M059J (cell line): ENCODE data around the gene TMEM225B. TPM values are rescaled to one million over a fixed set of nuclear protein-coding genes. Genes with fewer than 3 reads are reported as not detected.
"Not testable (repeated sequence)": the region's sequence is repeated elsewhere in the genome, so short reads cannot be mapped to it uniquely, and the experiment has no call there.

Experiments used
- DNase-seq: peaks from one replicate; pipeline ENCODE4 v3.0.0-alpha.2; 2012; ENCODE audit warnings: low read depth
- total RNA-seq: library from RNA; depleted of rRNA; stranded (reverse); fragments of >200 nt; shearing (Covaris generic); gene quantifications from 2 replicates; pipeline ENCODE4 v1.2.3, GENCODE V29; 2014

TMEM225B gene
- total RNA-seq, 1 experiment from 2014 or later: 0.62 TPM

- no peak for DNase-seq
Measured at GRCh38 chr7:99579281-99579955, 18.6 kb upstream of the TMEM225B start.

- DNase-seq: peak; percentile 49
Measured at GRCh38 chr7:99579956-99580777, 17.9 kb upstream of the TMEM225B start.

- not testable (repeated sequence) for DNase-seq
Measured at GRCh38 chr7:99580778-99581332, 17.2 kb upstream of the TMEM225B start.

DNA sequence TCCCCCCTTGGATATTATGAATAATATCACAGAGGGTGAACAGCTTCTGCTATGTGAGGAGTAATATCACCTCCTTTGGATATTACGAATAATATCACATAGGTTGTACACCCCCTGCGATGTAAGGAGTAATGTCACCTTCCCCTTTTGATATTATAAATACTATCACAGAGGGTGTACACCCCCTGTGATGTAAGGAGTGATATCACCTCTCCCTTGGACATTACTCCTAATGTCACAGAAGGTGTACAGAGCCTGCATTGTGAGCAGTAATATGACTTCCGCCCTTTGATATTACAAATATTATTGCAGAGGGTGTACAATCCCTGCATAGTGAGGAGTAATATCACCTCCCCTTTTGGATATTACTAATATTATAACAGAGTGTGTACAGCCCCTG, 9.2 kb upstream of the TMEM225B start:
- no peak for DNase-seq

- DNase-seq: no peak
Measured at GRCh38 chr7:99594948-99595745, 2.9 kb upstream of the TMEM225B start.

- no peak for DNase-seq
Measured at GRCh38 chr7:99596408-99596955, 1.6 kb upstream of the TMEM225B start.

- no peak for DNase-seq
Measured at GRCh38 chr7:99599836-99600235, 1.8 kb downstream of the TMEM225B start.

GRCh38 chr7:99601656-99602310, 3.7 kb downstream of the TMEM225B start:
- no peak for DNase-seq

GRCh38 chr7:99605527-99605926, 7.5 kb downstream of the TMEM225B start:
- DNase-seq: no peak

DNA sequence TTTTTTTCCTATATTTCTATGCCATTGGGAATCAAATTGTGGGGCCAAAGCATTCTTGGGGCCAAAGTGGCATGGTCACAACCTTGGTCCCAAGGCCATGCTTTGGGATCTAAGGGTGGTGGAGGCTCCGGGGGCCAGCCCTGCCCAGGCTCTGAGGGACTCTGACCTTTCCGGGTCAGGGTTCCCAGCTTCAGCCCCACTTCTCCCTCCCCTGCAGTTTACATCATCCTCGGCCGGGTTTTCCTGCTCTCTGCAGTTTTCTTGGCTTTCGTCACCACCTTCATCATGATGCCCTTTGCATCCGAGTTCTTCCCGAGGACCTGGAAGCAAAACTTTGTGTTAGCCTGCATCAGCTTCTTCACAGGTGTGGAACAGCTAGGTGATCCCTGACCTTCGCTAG, 8.5 kb downstream of the TMEM225B start:
- no peak for DNase-seq

DNA sequence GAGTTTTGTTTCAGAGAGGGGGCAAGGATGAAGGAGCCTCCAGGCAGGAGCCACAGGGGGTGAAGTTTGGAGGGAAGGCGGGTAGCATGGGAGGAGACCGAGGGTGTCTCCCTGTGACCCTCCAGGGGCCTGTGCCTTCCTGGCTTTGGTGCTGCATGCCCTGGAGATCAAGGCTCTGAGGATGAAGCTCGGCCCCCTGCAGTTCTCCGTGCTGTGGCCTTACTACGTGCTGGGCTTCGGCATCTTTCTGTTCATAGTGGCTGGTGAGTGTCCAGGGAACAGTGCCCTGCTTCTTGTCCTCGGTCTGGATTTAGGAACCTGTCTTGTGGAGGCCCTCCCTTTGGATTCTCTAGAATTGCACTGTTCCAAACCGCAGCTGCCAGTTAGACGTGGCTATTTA, 9.5 kb downstream of the TMEM225B start:
- DNase-seq: no peak

GRCh38 chr7:99614495-99614894, 16.4 kb downstream of the TMEM225B start:
- DNase-seq: no peak

GRCh38 chr7:99615989-99616358, 17.9 kb downstream of the TMEM225B start:
- no peak for DNase-seq

DNA sequence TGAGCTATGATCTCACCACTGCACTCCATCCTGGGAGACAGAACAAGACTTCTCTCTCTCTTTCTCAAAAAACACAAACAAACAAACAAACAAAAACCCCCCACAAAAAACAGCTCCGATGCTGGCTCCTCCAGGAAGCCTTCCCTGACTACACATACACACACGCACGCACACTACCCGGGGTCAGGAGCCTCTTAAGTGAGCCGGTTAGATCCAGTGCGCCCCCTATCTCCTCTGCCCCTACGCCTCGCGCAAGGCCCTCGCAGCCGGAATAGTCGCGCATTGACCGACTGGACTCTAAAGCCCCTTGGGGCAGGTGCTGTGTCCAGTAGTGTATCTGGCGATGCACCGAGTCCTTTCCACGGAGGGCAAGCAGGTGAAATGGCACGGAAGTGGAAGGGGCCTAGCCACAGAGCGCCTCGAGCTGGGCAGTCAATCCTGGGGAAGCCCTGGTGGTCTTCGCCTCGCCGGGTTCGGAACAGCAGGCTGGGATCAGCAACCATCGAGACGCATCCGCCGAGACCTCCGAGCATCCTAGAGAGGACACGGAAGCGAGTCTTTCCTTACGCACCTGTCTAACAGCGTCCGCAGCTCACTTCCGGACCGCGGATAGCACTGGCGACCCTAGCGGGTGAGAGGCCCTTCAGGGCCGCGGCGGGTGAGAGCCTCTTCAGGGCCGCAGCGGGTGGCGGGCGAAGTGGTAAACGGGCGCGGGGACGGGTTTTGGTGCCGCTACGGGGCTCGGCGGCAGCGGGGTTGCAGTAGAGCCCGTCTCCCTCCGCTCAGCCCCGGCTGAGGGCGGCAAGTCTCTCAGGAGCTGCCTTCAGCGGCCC, 18.5 kb downstream of the TMEM225B start, which contains the start of gene ZSCAN25:
Gene ZSCAN25 (plus strand): TSS at position 588 of the 833 bp plus-strand sequence. CDS start 2,661 bp downstream, outside the sequence.
- peak; percentile 88 for DNase-seq

DNA sequence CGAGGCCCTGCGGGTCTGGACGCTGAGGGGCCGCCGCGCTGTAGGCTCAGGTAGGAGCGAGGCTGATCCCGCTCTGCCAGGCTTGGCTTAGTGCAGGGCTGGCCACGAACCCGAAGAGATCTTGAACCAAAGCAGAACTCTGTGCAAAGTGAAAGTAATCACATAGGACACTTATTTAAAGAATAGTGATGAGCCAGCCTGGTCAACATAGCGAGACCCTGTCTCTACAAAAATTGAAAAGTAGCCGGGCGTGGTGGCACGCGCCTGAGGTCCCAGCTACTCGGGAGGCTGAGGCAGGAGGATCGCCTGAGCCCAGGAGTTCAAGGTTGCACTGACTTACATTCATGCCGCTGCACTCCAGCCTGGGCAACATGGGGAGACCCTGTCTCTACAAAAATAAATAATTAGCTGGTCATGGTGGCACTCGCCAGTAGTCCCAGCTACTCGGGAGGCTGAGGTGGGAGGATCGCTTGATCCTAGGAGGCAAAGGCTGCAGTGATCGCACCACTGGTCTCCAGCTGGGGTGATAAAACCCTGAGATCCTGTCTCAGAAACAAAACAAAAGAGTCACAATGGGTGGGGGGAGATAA, 19.2 kb downstream of the TMEM225B start:
- DNase-seq: no peak

- DNase-seq: peak; percentile 99
Measured at GRCh38 chr7:99618726-99619125, 20.7 kb downstream of the TMEM225B start.

DNA sequence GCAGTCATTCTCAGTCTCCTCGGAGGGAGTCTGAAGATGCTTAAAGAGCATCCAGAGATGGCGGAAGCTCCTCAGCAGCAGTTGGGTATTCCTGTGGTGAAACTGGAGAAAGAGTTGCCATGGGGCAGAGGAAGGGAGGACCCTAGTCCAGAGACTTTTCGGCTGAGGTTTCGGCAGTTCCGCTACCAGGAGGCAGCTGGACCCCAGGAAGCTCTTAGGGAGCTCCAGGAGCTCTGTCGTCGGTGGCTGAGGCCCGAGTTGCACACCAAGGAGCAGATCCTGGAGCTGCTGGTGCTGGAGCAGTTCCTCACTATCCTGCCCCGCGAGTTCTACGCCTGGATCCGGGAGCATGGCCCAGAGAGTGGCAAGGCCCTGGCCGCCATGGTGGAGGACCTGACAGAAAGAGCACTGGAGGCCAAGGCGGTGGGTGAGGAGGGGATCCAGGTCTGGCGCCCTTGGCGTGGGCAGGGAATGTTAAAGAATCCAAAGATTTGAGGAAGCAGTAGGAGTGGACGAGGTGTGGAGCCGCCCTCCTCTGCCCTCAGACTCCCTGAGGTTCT, 21.6 kb downstream of the TMEM225B start:
- no peak for DNase-seq

GRCh38 chr7:99621271-99621670, 23.2 kb downstream of the TMEM225B start:
- DNase-seq: no peak

GRCh38 chr7:99622596-99622995, 24.5 kb downstream of the TMEM225B start:
- peak; percentile 38 for DNase-seq
